Mesodermal cell (in vitro differentiated cells): Measurements from ENCODE around the gene SYNPO.

Experiments used
- H3K27ac ChIP-seq: 2 replicates; pipeline ENCODE4 v1.7.0; 2013; ENCODE audit warnings: mild to moderate bottlenecking, low read depth, low read length, moderate library complexity; ENCODE audit not compliant: severe bottlenecking
- H3K36me3 ChIP-seq: 2 replicates; pipeline ENCODE4 v1.7.1; 2013; ENCODE audit warnings: mild to moderate bottlenecking, low read length, moderate library complexity; ENCODE audit not compliant: control insufficient read depth, insufficient read depth
- H3K4me1 ChIP-seq: one replicate; pipeline ENCODE4 v1.7.1; 2013; ENCODE audit warnings: mild to moderate bottlenecking, low read length; ENCODE audit not compliant: insufficient read depth, control insufficient read depth, poor library complexity, severe bottlenecking
- H3K4me3 ChIP-seq: 2 replicates; pipeline ENCODE4 v1.7.0; 2013; ENCODE audit warnings: low read length, control low read depth, mild to moderate bottlenecking; ENCODE audit not compliant: insufficient read depth, poor library complexity, severe bottlenecking; ENCODE audit errors: extremely low read depth
- H3K9me3 ChIP-seq: 2 replicates; pipeline ENCODE4 v1.7.1; 2013; ENCODE audit warnings: mild to moderate bottlenecking, low read length, moderate library complexity; ENCODE audit not compliant: control insufficient read depth
- WGBS, 2 experiments: methylation state at CpG; one replicate each; pipeline ENCODE4 v1.1.5; 2013; ENCODE audit warnings: missing lambda C conversion rate in 2 of 2; ENCODE audit not compliant: insufficient coverage in 2 of 2; 5-methylcytosine and 5-hydroxymethylcytosine counted together

SYNPO gene

DNA sequence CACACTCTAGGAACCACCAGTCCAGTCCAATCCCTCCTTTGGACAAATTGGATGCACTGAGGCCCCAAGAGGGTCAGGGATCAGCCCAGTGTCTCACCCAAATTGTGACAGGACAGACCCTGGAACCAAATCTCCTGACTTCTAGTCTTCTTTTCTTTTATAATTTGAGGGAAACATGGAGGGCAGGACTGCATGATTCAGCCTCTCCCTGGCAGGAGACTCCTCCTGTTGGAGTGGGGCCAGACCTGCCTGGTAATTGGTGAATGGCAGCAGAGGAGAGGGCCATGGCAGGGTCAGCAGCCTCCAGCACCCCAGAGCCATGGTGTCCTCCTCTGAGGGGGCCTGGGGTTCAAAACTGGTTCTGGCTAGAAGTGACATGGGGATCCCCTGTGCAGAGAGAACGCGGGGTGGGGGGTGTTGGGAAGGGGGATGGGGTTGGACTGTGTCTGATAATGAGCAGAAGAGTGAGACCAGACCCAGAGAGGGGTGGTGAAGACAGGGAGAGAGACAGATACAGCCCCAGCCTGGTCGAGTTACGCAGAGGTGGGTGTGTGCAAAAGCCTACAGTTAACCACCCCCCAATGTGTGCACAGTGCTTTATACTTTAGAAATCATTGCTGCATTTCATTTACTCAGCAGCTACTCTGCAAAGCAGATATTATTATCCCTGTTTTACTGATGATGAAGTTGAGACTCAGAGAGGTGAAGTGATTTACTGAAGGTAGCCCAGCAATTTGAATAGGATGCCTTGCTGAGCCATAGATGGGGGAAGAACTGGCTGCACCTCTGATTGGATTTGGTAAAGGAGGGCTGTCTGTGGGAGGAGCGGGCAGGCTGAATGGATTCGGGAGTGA, 3.8 kb upstream of the SYNPO start:
- no peaks in the 10 kb centered on the region for H3K9me3 ChIP-seq
- no peak overlapping the region for H3K4me3 ChIP-seq
- peaks cover 59% of the 10 kb centered on the region for H3K4me1 ChIP-seq
- 73 to 79% methylated on average over 2 of the region's 6 CpGs for WGBS, 2 experiments
- H3K27ac ChIP-seq = peak overlapping the region; percentile 75
- no peaks in the 10 kb centered on the region for H3K36me3 ChIP-seq

DNA sequence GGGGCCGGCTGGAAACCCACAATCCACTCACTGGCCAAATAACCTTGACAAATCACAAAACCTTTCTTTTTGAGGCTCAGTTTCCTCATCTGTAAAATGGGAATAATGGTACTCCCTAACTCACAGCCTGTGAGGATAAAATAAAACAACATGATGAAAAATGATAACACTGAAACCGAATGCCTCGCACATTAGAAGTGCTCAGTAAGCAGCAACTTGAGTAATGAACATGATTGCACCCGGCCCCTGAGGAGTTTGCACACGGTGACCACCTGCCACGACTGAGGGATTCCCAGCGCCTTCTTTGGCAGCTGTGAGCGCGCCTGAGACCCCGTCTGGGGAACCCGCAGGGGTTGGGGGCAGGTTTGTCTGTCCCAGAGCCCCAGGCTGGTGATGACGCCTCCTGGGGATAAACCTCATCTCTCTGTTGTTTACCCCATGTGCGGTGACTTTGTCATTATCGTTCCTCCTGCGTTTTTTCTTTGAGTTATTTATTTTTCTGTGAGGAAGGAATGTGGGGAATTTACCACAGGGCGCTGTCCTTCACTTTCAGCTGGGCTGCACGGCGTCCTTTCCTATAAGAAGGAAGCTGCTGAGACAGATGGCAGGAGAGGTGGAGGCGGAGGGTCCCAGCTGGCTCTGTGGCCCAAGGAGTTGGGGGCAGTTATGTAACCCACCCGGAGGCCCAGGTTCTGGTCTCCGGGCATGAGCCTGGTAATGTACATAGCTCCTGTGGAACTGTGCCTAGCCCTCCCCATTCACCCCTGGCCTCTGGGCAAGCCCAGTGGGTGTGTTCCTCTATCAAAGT, 3.0 kb upstream of the SYNPO start:
- Histone ChIP-seq H3K27ac (peak overlapping the region; percentile 75), H3K36me3 (no peaks in the 10 kb centered on the region), H3K4me3 (no peak overlapping the region), H3K9me3 (no peaks in the 10 kb centered on the region), H3K4me1 (peaks cover 59% of the 10 kb centered on the region)
- 29 to 36% methylated on average over 14 to 17 of the region's 21 CpGs for WGBS, 2 experiments

- no peak overlapping the region for H3K4me3 ChIP-seq
- peaks cover 59% of the 10 kb centered on the region for H3K4me1 ChIP-seq
- H3K27ac ChIP-seq = peak overlapping the region; percentile 75
- no peaks in the 10 kb centered on the region for H3K36me3 ChIP-seq
- no CpG with 5 or more reads among the region's 1 CpG for WGBS, 2 experiments
- no peaks in the 10 kb centered on the region for H3K9me3 ChIP-seq
Measured at GRCh38 chr5:150638053-150638444, 2.4 kb upstream of the SYNPO start.

GRCh38 chr5:150638488-150639376, 1.7 kb upstream of the SYNPO start:
- Histone ChIP-seq H3K4me1 (peaks cover 60% of the 10 kb centered on the region), H3K27ac (peak overlapping the region; percentile 88)
- WGBS, 2 experiments = 82 to 94% methylated on average over 3 to 6 of the region's 6 CpGs

GRCh38 chr5:150639377-150639692, 1.1 kb upstream of the SYNPO start:
- peaks cover 66% of the 10 kb centered on the region for H3K4me1 ChIP-seq
- no peaks in the 10 kb centered on the region for H3K9me3 ChIP-seq
- peak overlapping the region; percentile 88 for H3K27ac ChIP-seq
- 90 to 100% methylated on average over 2 to 3 of the region's 3 CpGs for WGBS, 2 experiments
- H3K36me3 ChIP-seq = no peaks in the 10 kb centered on the region
- no peak overlapping the region for H3K4me3 ChIP-seq

More at GRCh38 chr5:150638488-150639376, 1.7 kb upstream of the SYNPO start:
- Histone ChIP-seq H3K36me3 (no peaks in the 10 kb centered on the region), H3K4me3 (no peak overlapping the region), H3K9me3 (no peaks in the 10 kb centered on the region)

DNA sequence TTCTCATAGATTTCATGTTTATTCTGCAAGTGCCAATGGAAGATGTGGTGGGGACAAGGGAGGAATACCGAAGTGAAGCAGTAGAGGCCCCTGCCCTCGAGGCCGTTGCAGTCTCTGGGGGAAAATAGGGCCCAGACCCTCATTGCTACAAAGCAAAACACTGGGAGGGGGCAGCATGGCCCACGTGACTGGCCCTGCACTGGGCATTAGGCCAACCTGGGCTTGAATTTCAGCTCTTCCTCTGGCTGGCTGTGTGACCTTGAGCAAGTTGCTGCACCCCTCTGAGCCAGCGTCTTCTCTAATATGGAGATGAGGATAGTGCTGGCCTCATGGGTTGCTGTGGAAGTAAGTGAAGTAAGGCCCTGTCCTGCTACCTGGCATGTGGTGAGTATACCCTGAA, 709 bp upstream of the SYNPO start:
- no peak overlapping the region for H3K4me3 ChIP-seq
- whole genome bisulfite sequencing, 2 experiments = 70 to 92% methylated on average over 1 to 2 of the region's 5 CpGs
- peaks cover 69% of the 10 kb centered on the region for H3K4me1 ChIP-seq
- no peaks in the 10 kb centered on the region for H3K9me3 ChIP-seq
- peak overlapping the region; percentile 88 for H3K27ac ChIP-seq
- no peaks in the 10 kb centered on the region for H3K36me3 ChIP-seq

GRCh38 chr5:150641006-150641570, 628 bp downstream of the SYNPO start:
- Histone ChIP-seq H3K4me3 (peak overlapping the region; percentile 41), H3K27ac (peak overlapping the region; percentile 88), H3K4me1 (peaks cover 77% of the 10 kb centered on the region), H3K36me3 (no peaks in the 10 kb centered on the region), H3K9me3 (no peaks in the 10 kb centered on the region)
- whole genome bisulfite sequencing, 2 experiments = 51 to 63% methylated on average over 4 to 6 of the region's 9 CpGs

DNA sequence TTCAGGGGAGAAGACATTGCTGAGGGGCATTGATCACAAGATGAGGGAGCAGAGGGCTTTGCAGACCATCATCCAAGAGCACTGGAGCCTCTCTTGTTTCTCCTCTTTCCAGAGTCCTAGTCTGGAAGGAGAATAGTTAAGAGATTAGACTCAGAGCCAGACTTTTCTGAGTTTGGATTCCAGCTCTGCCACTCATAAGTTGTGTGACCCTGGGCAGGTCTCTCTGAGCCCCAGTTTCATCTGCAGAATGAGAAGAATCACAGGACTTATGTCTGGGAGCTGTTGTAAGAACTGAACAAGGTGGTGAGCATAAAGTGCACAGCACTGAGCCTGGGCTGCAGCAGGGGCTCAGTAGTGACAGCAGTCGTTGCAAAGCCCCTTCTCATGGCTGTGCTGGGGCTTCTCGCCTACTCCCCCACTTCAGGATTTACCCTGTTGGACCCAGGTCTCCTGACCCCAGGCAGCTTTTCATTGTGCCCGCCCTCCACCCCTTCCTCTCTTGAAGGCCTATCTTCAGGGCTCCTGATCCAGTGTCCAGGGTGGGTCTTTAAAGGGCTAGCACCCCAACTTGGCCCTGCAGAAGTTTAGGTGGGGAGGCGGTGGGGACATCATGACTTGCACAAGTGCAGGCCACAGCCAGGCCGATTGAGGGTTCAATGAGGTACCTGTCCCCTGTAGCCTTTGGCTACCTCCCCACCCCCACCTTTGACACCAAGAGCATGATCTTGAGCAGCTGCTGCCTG, 1.5 kb downstream of the SYNPO start:
- WGBS, 2 experiments = 84 to 100% methylated on average over 2 to 4 of the region's 5 CpGs
- Histone ChIP-seq H3K9me3 (no peaks in the 10 kb centered on the region), H3K27ac (peak overlapping the region; percentile 88), H3K4me1 (peaks cover 69% of the 10 kb centered on the region), H3K4me3 (peak overlapping the region; percentile 41), H3K36me3 (no peaks in the 10 kb centered on the region)

DNA sequence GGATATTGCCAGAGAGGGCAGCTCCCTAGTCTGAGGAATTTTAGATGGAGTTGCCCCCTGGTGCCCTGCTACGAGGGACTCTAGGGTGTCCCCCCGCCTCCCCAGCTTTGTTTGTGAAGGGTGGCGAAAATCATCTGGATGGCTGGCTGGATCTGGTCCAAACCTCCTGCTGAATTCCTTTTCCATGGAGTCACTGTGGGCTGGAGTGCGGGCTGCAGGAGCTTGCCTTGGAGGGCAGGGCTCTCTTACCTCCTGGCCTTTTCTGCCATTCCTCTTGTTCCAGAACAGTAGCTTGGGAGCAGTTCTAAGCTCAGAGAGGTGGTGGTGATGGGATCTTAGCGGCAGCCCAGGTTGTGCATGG, 2.1 kb downstream of the SYNPO start:
- H3K27ac ChIP-seq = peak overlapping the region; percentile 88
- no peaks in the 10 kb centered on the region for H3K9me3 ChIP-seq
- H3K4me1 ChIP-seq = peaks cover 69% of the 10 kb centered on the region
- peak overlapping the region; percentile 2 for H3K4me3 ChIP-seq
- 59 to 67% methylated on average over 4 of the region's 5 CpGs for WGBS, 2 experiments
- H3K36me3 ChIP-seq = peaks cover 4% of the 10 kb centered on the region
